Neural crest cell (in vitro differentiated cells): ENCODE measurements around the gene PPP2R2B. TPM values are rescaled to one million over a fixed set of nuclear protein-coding genes. Genes with fewer than 3 reads are reported as not detected.

Experiments used
- DNase-seq: peaks from one replicate; pipeline ENCODE4 v3.0.0; 2021; ENCODE audit warnings: low read depth, mixed read lengths, low spot score
- H3K27ac Mint-ChIP-seq: one replicate; pipeline ENCODE4 v1.8.0; 2021; ENCODE audit warnings: mild to moderate bottlenecking, mixed read lengths; ENCODE audit not compliant: unreplicated experiment
- H3K27me3 Mint-ChIP-seq: 2 replicates; pipeline ENCODE4 v1.8.0; 2021; ENCODE audit warnings: low read depth, mild to moderate bottlenecking, mixed read lengths
- H3K36me3 Mint-ChIP-seq: 2 replicates; pipeline ENCODE4 v1.8.0; 2021; ENCODE audit warnings: low read depth, mild to moderate bottlenecking, mixed read lengths
- H3K4me1 Mint-ChIP-seq: 2 replicates; pipeline ENCODE4 v1.8.0; 2021; ENCODE audit warnings: mixed read lengths
- H3K4me3 Mint-ChIP-seq: one replicate; pipeline ENCODE4 v1.8.0; 2021; ENCODE audit warnings: mild to moderate bottlenecking, mixed read lengths
- H3K9me3 Mint-ChIP-seq: 2 replicates; pipeline ENCODE4 v1.8.0; 2021; ENCODE audit warnings: mixed read lengths
- total RNA-seq: library from RNA; stranded (reverse); gene quantifications from 2 replicates; pipeline ENCODE4 v1.2.1, GENCODE V29; 2021
- TF ChIP-seq, protein P1 (sequence below): fragments of 200-600 bp; sonication (generic); conservative IDR thresholded peaks from 2 replicates; pipeline ENCODE4 v1.5.0; 2021; ENCODE audit warnings: antibody characterized with exemption, mild to moderate bottlenecking

The PPP2R2B gene
- total RNA-seq, 1 donor from 2014 or later: 4.9 TPM

DNA sequence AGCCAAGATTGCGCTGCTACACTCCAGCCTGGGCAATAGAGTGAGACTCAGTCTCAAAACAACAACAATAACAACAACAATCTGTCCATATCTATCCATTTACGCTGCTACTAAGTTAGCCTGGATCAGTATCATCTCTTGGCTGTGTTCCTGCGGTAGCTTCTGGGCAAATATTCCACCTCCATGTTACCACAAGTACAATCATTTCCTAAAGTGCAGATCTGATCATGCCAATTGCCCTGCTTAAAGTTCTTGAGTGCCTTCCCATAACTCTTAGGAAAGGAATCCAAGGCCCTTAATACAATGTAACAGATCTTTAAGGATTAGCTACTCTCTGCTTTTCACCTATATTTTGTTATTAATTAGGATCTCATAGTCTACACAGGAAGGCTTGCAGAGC lies 15.4 kb upstream of the PPP2R2B start:
- TF ChIP-seq, protein P1, sequence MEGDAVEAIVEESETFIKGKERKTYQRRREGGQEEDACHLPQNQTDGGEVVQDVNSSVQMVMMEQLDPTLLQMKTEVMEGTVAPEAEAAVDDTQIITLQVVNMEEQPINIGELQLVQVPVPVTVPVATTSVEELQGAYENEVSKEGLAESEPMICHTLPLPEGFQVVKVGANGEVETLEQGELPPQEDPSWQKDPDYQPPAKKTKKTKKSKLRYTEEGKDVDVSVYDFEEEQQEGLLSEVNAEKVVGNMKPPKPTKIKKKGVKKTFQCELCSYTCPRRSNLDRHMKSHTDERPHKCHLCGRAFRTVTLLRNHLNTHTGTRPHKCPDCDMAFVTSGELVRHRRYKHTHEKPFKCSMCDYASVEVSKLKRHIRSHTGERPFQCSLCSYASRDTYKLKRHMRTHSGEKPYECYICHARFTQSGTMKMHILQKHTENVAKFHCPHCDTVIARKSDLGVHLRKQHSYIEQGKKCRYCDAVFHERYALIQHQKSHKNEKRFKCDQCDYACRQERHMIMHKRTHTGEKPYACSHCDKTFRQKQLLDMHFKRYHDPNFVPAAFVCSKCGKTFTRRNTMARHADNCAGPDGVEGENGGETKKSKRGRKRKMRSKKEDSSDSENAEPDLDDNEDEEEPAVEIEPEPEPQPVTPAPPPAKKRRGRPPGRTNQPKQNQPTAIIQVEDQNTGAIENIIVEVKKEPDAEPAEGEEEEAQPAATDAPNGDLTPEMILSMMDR: no peak
- peaks cover 6% of the 10 kb centered on the region for H3K36me3 Mint-ChIP-seq
- DNase-seq: no peak
- H3K27ac Mint-ChIP-seq: no peak overlapping the region
- H3K9me3 Mint-ChIP-seq: peaks cover 3% of the 10 kb centered on the region
- peaks cover 39% of the 10 kb centered on the region for H3K4me1 Mint-ChIP-seq
- H3K27me3 Mint-ChIP-seq: no peaks in the 10 kb centered on the region
- H3K4me3 Mint-ChIP-seq: no peak overlapping the region

DNA sequence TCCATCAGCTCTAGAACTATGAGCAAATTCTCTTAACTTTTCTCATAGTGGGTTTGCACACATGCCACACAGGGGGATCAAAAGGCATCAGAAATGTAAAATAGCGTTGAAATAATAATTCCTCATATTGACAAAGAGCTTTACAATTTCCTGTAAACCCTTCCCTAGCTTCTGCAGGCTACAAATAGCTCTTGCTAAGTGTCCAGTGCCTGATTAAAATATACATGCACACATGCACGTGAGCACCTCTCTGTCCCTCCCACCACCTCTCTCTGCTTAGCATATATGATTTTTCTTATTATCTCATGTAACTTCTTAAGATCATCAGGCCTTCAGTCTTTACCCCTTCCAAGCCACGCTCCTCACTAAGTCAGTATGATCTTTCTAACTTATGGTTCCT lies 13.7 kb upstream of the PPP2R2B start:
- Mint-ChIP-seq H3K4me1 (peaks cover 51% of the 10 kb centered on the region), H3K9me3 (peaks cover under 1% of the 10 kb centered on the region), H3K36me3 (peaks cover 3% of the 10 kb centered on the region), H3K27ac (no peak overlapping the region), H3K27me3 (no peaks in the 10 kb centered on the region), H3K4me3 (no peak overlapping the region)
- no peak for DNase-seq
- TF ChIP-seq, protein P1: no peak

DNA sequence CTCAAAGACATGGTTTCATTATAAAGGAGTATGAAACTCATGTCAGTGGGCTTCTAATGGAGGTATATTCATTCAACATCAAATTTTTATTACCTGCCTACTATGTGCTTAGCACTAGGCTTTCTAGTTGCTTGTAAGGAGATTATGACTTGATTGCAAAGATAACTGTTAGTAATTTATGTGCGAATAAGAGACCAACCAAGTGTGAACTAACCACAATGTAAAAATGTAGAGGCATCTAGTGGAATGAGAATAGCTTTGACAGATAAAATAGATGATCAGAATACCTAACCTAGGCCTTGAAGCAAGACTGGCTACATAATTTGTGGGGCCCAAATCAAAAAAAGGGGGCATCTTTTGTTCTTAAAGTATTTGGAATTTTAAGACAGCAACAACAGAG lies 13.0 kb upstream of the PPP2R2B start:
- Mint-ChIP-seq H3K36me3 (no peaks in the 10 kb centered on the region), H3K4me3 (no peak overlapping the region), H3K27ac (no peak overlapping the region), H3K9me3 (no peaks in the 10 kb centered on the region), H3K4me1 (peaks cover 51% of the 10 kb centered on the region), H3K27me3 (no peaks in the 10 kb centered on the region)
- no peak for DNase-seq
- TF ChIP-seq, protein P1: no peak

DNA sequence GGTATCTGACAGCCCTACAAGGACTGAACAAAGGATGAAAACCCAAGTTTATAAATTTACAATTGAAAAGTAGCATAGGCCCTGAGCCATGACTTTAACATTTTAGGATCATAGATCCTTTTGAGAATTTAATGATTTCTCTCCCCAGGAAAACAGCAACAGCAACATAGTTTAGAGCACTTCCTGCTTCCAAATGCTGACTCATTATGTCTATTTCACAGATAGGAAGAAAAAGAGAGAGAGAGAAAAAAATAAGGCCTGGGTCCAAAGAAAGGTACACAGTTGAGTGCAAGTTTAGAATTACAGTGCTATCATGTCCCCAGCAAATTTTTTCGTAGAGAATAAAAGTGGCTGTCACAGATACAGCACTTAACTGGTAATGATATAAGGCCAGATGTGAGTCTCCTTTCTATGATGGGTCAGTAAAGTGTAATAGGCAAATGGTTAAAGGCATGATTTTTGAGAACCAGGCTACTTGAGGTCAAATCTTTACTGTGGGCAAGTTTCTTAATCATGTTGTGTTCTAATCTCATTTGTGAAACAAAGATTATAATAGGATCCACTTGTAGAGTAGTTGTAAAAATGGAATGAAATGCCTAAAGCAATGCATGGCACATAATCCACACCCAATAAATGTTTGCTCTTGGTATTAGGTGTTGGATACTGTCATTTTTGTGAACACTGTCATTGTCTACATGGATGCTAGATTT lies 12.3 kb upstream of the PPP2R2B start:
- peak overlapping the region; percentile 21 for H3K27ac Mint-ChIP-seq
- no peak overlapping the region for H3K4me3 Mint-ChIP-seq
- H3K4me1 Mint-ChIP-seq: peaks cover 51% of the 10 kb centered on the region
- TF ChIP-seq, protein P1: no peak
- H3K9me3 Mint-ChIP-seq: no peaks in the 10 kb centered on the region
- H3K27me3 Mint-ChIP-seq: no peaks in the 10 kb centered on the region
- no peak for DNase-seq
- no peaks in the 10 kb centered on the region for H3K36me3 Mint-ChIP-seq

DNA sequence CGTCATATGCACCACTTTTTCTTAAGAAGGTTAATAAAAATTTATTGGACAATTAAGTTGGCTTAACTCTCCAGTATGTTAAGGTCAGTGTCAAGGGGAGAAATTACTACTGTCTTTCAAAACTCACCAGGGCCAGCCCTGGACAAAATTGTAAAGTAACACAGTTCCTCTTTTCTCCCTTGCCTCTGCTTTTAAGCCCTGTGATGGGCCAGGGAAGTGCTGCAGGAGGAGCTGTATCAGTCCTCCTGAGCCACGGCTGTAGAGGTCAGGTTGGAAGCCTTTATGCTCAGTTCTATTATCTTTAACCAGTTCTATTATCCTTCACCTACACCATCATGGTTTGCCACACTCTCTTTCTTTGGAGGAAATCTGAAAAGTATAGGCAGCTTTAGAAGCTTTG lies 11.5 kb upstream of the PPP2R2B start:
- no peak overlapping the region for H3K4me3 Mint-ChIP-seq
- peaks cover 49% of the 10 kb centered on the region for H3K4me1 Mint-ChIP-seq
- no peak overlapping the region for H3K27ac Mint-ChIP-seq
- H3K9me3 Mint-ChIP-seq: no peaks in the 10 kb centered on the region
- TF ChIP-seq, protein P1: no peak
- no peaks in the 10 kb centered on the region for H3K27me3 Mint-ChIP-seq
- no peak for DNase-seq
- no peaks in the 10 kb centered on the region for H3K36me3 Mint-ChIP-seq
